Activated CD4-positive, CD25-positive, alpha-beta regulatory T cell treated with anti-CD3 and anti-CD28 coated beads, Interleukin-2, amount 50 U/mL, for 16 hours (primary cell): Measurements from ENCODE around the gene GRM4.

Experiments used
- DNase-seq: peaks from one replicate; pipeline ENCODE4 v3.0.0-alpha.2; 2020; ENCODE audit warnings: low read depth, low spot score

Gene GRM4

DNA sequence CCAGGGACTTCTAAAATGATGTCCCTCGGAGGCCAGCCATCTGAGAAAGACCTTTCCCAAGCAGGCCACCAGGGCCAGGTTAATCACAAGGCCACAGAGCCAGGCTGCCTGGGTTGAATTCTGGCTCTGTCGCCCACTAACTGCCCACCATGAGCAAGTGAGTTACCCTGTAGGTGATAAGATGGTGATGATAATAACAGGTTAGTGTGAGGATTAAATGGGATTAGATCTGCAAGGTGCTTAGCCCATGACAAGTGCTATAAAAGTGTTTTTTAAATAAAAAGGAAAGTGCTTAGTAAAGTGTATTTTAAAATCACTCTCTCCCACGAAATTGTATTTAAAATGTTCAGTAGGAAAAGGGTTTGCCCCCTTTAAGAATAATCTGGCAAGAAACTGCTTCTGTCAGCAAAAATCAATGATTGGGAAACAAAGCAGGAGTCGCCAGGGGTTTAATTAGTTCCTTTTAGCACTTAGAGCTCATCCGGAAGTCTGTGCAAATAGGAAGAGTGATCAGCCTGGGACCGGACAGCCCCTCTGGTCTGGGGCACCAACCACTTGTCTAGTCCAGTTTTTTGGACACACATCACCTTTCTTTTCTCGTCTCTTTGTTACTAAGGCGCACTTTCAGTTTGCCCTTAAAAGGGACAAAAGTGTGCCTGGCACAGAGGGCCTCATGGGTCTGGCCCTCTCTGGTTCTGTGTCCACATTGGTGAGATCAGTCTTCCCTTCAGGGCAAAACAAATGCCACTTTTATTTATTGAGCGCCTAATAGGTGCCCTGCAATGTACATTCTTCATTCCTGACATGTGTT lies 150.4 kb downstream of the GRM4 start:
- no peak for DNase-seq

DNA sequence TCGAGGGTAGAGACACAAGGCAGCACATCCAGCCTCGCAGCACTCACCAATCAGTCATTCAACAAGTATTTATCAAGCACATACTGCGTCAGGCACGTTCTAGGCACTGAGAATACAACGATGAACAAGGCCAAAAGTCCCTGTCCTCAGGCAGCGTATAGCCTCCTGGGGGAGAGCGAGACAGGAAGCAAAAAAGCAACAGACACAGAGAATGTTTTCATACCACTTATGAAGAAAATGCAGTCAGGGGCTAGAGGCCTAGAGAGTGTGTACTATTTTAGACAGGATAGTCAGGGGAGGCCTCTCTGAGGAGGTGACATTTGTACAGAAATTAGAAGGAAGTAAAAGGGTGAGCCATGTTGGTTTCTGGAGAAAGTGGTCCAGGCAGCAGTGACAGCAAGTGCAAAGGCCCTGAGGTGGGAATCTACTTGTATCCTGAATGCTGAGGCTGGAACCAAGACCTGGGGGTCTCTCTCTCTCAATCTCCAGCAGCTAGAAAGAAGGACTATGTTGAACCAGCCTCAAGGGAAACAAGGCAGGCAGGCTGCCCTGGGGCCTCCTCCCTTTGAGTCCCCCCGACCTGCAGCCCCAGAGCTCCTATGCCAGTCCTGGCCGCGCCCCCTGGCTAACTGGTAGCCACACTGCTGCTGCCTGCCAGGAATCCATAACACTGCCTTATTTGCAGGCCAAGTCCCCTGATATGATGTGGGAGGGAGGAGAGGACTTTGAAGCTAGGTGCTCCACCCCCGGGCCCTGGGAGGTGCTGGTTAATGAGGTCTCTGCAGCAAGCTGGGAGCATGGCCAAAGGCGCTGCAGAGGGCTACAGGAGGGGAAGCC lies 151.2 kb downstream of the GRM4 start:
- DNase-seq = no peak

DNA sequence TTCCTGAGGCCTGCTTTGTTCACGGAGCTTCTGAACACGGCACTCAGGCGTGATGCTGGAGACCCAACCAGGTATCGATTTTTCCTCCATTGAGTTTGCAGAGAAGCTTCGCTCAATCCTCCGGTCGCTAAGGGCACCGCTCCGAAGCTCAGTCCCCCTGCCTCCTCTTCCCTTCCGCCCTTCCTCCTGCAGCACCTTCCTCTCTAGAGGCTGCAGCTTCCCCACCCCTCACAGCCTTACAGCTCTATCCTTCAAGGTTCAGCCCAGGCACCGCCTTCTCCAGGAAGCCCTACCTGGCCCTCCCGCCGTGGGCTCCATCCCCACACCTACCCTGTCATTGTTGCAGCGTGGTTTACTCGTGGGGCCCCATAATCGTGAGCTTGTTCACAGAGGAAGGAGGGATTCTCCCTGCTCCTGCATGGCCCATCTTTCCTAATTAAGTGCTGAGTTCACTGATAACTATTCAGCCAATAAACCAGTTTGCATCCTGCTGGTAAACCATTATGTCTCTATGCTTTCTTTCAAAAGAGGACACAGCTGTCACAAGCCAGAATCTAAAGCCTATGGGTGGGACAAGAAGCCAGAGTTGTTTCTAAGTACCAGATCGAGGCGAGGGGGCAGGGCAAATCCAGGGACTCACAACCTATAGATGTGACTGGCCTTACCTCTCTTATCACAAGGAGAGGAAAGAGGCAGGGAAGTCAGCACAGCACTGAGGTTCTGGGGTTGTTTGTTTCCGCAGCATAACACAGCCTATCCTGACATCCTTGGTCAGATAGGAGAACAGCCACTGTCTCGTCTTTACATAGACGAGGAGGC lies 152.0 kb downstream of the GRM4 start:
- no peak for DNase-seq

DNA sequence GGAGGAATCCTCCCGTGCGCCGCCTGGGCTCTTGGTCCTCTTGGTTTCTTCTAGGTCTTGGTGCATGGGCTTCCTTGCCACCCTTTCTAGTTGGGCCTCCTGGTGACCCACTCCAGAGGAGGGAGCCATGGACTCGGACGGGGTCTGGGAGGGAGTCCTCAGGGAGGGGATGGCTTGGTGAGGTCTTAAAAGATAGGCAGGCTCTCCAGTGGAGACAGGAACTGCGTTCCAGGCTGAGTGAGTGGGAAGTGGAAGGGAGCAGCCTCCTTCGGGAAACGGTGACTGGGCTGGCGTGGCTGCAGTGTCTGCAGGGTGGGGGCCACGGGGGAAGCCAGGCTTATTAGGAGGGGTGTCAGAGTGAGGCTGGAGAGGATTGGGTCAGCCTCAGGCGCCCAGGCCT lies 152.8 kb downstream of the GRM4 start:
- no peak for DNase-seq

DNA sequence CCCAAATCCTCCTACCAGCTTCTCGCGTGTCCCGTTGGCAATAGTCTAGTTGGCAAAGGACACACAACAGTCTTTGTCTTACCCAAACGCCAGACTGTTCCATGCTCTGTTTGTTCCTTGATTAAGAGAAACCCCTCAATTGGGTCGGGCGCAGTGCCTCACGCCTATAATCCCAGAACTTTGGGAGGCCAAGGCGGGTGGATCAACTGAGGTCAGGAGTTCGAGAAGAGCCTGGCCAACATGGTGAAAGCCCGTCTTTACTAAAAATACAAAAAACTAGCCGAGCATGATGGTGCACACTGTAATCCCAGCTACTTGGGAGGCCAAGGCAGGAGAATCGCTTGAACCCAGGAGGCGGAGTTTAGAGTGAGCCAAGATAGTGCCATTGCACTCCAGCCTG lies 153.7 kb downstream of the GRM4 start:
- DNase-seq = no peak

DNA sequence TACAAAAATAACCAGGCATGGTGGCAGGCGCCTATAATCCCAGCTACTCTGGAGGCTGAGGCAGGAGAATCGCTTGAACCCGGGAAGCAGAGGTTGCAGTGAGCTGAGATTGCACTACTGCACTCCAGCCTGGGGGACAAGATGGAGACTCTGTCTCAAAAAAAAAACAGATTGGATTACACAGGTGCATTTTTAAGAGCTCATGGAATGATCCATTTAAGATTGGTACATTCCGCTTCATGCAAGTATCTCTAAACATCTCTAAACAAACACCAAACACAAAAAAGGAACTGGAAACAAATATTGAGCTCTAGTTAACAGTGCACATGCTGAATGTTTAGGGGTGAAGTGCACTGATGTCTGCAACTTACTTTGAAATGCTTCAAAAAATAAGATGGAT lies 154.3 kb downstream of the GRM4 start:
- DNase-seq = no peak

DNA sequence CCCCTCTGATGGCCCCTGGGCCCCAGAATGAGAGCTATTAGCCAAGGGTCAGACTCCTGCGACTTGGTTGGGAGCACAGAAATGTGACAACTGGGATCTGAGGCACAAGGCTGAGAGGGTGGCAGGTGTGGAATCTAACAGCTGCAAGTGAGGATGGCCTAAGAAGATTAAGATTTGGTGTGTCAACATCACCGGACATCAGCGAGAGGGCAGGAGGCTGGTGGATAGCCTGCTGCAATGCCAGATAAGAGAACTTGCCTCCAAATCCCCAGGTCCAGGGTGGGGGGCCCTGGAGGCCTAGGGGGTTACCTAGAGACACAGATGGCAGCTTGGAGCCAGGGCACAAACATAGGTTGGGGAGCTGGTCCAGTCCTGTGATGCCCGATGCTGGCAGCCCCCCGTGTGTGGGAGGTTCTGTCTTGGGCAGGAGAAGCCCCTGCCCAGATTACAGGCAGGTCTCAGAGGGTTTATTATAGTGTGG lies 155.8 kb downstream of the GRM4 start:
- DNase-seq = no peak

DNA sequence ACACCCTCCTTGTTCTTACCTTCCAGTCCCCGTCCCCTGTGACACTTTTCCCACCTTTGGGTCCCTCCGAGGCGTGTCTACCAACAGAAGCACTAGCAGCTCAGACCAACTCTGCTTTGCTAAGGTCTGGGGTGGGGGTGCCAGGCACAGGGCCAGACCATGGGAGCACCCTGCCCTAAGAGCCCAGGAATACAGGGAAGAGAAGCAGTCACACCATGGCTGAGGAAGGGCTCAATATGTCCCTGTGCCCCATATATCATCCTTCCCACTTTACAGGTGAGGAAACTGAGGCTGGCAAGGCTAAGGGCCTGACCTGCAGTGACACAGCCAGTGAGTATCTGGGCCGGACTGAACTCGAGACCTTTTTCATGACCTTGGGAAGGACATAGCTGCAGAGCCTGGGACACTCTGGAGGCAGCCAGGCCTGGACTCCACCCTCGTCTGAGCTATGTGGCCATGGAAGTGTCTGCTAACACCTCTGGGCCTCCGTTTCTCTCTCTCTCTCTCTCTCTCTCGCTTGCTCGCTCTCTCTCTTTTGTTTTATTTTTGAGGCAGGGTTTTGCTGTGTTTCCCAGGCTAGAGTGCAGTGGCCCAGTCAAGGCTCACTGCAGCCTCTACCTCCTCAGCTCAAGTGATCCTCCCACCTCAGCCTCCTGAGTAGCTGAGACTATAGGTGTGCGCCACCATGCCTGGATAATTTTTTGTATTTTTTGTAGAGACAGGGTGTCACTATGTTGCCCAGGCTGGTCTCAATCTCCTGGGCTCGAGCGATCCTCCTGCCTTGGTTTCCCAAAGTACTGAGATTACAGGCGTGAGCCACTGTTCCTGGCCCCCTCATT lies 156.7 kb downstream of the GRM4 start:
- no peak for DNase-seq

DNA sequence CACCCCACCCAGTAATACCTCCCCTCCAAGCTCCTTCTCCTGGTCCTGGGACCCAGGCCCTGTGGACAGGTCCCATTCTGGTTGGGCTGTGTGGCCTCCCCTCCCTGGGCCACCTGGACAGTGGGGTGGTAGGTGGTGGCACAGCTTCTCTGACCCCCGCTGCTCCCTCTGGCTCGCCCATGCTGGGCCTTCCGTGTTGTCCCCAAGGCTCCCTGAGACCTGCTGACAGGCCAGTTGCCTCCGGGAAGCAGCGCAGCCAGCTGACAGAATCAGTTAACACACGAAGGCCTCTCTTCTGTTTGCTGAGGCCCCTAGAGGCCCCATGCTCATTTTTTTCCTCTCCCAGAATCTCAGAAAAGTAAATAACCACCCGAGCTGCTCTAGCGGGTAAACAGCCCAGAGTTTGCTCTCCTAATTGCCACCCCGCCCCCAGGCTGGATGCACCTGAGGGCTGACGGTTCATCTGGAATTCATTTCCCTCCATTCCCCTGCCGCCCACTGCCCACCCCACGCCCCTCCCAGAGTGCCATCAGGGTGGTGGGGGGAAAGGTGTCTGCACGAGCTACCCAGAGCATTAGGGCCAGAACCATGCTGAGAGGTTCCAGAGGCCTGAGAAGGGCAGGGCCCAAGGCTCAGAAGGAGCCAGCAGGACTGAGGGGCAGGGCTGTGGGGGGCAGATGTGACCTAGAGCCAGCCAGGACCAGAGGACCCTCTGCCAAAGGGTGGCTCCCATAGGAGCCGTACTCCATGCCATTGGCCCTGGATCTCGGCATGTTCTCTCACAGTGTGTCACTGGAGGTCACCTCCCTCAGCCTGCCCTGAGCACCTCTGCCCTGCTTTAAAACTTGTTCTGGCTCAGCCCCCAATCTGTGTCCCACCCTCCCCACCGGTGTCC lies 157.5 kb downstream of the GRM4 start:
- no peak for DNase-seq

DNA sequence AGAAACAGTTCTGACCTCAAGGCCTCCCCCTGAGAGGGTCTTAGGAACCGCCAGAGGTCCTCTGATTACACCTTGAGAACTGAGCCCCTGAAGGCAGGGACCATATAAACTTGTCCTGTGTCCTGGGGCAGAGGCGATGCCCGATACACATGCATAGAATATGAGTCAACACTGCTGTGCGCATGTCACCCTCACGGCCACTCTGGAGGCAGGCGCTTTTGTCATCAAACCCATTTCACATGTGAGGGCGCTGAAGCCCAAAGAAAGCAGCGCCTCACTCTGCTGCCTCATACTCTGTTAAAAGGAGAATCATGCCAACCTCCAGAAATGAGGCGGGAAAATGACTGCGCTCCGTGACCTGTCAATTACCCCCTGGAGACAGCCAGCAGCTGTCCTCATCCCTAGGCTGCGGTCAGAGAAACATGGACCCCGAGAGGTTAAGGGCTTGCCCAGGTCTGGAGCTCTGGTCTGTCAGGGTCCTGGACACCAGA lies 158.3 kb downstream of the GRM4 start:
- no peak for DNase-seq

DNA sequence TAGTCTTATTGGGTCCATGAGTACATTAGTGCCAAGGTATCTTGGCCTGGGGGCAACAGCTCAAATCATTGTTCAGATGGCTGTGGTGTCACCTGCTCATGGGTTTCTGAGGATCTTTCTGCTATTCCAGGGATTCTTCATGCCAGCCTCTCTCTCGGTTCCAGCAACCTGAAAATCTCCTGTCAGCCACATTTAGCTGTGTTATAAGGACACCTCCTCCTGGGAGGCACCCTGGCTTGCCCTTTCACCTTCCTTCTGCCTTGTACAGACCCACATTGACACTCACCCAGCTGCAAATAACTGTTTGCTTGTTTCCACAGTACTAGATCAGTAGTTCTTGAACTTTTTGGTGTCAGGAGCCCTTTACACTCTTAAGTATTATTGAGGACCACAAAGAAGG lies 159.9 kb downstream of the GRM4 start:
- no peak for DNase-seq

DNA sequence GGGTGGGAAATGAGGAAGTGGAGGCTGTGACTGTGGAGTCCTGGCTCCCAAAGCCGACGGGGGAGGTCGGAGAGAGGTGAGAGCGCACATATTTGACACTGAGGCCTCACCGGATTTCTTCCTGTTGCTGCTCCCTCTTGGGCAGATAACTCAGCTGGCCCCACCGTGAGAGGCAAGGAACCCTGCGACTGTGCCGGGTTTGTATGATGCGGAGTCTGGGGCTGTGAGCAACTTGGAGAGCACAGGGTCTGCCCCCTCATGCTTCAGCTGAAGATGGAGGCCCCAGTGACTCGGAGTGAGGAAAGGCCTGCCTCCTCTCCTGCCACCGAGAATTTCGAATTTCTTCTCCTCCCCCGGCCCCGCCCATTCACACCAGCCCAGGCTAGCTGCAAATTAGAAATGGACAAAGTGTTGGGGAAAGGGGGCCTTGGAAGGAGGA lies 160.6 kb downstream of the GRM4 start:
- no peak for DNase-seq

DNA sequence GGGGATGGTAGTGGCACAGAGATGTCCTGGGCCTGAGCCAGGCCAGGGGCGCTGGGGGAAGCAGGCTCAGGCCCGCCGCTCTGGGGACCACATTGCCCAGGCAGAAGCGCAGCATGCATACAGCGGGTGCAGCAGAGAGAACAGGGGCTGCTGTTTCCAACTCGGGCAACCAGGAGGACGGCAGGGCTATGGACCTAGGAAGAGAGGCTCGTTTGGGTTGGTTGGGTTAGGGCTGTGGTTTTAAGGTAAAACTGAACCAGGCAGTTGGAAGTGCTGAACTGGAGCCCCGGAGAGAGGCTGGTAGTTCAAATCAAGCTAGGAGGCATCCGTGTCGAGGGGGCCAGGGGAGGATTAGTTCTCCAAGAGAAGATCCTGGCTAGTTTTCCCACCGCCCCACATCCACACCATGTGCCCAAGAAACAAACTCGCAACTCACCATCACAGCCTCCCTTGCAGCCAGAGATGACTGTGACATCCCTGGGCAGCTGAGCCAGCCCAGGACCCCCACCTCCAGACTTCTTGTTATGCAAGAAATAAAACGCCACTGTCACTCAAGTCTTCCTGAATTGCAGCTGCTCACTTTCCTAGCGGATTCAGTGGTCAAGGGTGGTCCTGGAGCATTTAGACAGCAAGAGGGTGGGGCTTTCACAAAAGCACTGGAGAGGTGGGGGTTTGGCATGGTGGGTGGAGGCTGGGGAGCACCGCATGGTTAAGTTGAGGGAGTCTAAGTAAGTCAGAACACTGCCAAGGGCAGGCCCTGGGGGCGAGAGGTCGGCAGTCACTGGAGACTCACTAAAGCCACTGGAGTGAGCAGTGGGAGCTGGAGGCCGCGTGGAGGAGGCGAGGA lies 161.2 kb downstream of the GRM4 start:
- DNase-seq = no peak

DNA sequence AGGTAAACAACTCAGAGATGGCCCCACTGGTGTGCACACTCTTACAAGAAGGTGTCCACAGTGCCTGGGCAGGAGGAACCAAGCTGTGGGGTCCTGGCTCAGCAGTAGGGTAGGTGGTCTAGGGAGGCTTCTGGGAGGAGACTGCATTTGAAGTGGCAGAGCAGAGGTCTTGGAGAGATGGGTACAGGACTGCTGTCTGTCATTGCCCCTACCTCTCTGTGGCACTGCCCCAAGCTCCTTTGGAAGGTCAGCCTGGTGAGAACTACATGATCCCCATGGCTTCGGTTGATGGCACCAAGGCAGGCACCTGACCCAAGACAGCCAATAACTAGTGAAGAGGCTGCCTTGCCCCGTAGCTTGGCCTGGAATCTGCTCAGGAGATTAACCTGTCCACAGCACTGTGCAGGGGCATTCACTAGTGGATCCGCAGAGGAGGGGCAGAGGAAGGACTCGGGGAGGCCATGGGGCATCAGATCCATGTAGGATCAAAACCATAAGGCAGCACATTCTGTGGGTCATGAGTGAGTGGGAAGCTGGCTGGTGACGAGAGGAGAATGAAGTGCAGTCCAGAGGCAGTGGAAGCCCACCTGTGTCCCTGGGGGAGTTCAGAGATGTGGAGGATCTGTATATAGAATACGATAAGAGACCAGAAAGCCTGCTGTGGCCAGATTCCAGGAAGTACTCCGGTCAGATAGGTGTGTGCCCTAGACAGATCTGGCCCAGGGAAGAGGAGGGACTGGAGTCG lies 162.0 kb downstream of the GRM4 start:
- no peak for DNase-seq

DNA sequence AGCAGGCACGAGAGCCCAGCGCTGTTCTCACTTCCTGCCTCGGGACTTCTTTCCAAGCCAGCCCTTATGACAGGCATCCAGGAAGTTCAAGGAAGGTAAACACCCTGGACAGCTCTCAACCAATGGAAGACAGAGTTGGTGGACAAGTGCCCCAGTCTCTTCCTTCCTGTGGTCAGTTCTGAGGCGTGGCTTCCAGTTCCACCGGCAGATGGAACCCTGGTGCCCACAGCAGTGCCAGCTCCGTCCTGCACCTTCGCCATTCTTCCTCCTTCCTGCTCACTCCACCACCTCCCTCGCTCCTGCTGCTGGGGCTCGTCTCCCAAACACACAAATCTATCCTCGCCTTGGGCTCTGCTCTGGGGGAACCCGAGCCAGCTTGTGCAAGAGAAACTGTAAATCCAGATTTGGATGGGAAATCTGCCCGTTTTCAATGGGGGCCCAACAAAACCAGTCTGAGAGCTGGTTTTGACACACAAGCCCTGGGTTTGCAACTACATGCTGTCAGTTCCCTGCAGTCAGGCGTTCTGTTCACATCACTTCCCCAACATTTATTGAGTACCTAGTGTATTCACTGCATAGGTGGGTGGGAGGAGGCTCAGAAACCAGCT lies 162.7 kb downstream of the GRM4 start:
- no peak for DNase-seq

DNA sequence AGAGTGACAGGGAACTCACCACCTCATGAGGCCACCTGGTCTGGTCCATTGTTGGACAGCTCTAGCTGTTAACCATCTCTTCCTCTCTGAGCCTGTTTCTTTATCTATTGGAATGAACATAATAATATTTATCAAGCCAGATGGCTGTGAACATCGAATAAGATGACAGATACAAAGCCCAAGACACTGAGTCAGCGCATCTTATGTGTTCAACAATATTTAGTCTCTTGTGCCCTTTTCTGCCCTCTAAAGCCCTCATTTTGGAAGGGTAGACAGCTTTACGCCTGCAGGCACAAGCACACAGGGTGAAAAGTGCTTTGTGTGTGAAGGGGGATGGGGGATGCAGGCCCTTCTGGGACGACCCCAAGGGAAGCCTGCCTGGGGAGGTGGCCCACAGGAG lies 164.0 kb downstream of the GRM4 start:
- no peak for DNase-seq

DNA sequence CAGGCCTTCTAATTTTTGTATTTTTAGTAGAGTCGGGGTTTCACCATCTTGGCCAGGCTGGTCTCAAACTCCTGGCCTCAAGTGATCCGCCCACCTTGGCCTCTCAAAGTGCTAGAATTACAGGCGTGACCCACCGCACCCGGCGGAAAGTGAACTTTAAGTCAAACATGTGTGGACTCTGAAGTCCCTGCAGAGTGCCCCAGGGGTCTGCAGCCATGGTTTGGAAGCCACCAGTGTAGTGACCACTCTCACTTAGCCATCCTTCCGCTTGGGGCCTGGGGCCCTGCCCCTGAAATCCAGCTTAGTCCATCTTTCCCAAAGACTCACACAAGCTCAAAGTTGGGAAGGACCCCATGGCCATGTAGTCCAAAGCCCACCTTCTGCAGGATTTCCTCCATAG lies 164.5 kb downstream of the GRM4 start:
- DNase-seq = no peak
